HPDE6-E6E7 (cell line): ENCODE measurements around the gene MSL3B.

Experiments
- DNase-seq: peaks from one replicate; pipeline ENCODE4 v3.0.0; 2011; ENCODE audit warnings: missing footprints; ENCODE audit errors: extremely low spot score

The MSL3B gene

DNA sequence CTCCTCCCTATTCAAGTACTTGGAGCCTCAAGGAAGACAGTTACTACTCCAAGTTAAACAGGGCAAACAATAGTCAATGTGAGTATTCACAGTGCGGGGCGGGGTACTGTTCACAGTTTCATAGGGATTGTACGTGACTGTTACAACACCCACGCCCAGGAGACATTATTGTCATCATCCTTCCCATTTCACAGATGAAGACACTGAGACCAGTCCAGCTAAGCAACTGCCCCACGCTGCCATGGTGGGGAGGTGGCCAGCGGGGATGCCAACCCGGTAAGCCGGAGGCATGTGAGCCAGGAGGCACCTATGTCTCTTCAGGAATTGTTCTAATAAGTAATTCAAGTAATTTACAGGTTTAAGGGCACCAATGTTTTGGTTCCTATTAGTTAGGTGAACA is 14.8 kb downstream of the MSL3B start:
- DNase-seq, result no peak

DNA sequence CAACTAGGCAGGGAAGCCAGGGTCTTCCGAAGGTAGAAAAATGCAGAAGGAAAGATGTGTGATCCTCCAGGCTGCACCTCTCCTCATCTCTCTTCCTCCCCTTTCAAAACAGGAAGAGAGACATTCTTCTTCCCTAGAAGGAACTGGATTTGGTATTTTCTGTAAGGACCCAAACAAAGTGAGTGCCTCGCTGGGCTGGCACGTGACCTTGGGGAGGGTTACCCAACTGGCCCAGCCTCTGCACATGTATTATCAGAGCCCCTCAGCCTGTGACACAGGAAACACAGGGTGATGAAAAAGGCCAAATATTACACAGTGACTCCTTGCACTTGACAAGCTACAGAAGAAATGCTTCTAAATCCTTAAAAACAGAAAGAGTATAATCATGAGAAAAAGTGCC is 16.1 kb downstream of the MSL3B start:
- DNase-seq, result no peak

DNA sequence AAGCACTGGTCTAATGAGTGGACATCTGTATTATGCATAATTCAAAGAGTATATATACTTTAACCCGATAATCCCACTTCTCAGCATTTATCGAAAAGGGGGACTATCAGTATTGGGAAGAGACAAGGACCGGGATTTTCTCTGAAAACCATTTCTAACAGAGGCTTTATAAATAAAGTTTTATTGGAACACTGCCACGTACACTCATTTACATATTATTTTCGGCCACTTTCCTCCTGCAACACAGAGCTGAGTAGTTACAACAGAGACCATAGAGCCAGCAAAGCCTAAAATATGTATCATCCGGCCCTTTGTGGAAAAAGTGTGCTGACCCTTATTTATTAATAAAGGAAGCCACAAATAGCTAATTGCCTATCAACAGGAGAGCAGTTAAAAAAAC is 17.0 kb downstream of the MSL3B start:
- DNase-seq, result no peak

DNA sequence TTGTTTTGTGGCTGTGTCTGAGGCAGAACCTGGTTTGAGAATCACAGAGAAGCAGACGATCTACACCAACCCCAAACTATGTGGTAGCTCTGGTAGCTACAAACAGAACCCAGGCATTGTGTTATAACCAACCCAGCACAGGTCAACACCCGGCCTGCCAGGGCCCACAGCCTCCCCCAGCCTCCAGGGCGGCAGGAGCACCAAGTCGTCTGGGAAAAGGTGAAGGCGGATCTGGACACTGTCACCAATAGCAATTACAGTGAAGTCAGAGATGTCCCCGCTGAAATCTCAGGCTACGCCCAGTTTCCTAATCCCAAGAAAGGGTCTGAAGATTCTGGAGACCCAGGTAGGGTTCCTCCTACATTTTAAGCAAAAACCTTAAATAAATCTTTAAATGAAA is 17.4 kb downstream of the MSL3B start:
- DNase-seq, result no peak

DNA sequence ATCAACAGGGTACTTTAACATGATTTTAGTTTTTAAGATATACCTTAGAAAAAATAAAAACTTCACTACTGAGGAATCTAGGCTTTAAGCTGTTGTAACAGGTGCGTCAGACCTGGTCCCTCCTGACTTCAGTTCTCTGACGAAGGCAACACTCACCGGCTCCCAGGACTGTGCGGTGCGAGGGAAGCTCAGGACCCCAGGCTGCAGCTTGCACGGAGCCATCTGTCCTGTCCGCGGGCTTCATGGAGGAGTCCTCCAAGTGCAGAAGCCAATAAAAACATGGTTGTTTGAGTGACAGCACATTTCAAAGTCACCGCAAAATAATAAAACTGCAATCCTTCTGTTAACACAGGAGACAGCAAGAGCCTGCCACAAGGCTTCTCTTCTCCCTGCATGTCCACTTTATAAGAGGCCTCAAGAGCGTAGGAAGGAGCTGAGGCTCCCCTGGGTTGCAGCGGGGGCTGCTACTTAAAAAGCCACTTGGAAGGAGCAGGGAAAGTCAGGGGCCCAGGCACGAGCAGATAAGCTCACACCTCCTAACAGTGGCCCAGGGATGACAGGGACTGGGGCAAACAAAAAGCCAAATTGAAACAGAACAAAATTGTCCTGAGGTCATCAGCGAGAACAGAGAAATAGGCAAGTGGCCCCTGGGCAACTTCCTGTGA is 18.4 kb downstream of the MSL3B start:
- no peak for DNase-seq

DNA sequence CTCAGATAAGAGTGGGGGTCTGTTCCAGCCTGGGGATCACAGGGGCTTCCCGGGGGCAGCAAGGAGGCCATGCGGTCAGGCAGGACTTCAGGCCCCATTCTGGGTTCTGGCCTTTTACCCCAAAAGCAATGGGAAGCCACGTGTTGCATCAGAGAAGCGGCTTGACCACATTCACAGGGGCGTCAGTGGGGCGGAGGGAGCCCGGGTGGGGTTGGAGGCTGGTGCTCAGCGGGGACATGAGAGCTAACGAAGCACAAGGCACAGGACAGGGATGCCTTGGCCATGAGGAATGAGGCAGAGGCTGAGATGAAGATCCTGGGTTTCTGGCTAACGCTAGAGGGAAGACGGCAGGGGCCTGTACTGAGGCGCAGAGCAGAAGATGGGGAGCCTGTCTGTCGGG is 19.9 kb downstream of the MSL3B start:
- no peak for DNase-seq

DNA sequence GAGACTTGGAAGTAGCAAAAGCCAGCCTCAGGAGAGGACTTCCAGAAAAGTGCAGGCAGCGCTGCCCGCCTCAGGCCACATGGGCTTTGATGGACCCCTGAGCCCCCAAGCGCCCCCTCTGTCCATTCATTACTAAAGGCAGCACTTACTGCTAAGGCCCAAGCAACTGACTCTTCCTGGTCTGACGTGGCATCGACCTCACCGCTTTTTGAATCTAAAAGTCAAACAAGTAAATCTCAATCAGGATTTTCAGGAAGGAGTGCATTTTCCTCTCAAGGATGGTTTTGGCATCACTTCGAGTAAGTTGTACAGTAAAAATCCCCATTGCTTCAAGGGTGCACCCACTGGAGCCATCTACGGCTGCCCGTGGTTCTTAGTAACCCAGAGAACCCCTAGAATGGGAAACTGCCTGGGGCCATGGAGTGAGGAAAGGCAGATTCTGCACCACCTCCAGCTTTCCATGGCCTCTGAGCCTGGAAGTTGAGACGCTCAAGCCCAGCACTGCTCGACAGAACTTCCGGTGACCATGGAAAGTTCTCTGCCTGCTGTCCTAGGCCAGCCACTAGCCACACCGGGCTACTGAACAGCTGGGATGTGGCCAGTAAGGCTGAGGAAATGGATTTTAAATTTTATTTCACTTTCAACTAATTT is 20.8 kb downstream of the MSL3B start:
- DNase-seq, result no peak

DNA sequence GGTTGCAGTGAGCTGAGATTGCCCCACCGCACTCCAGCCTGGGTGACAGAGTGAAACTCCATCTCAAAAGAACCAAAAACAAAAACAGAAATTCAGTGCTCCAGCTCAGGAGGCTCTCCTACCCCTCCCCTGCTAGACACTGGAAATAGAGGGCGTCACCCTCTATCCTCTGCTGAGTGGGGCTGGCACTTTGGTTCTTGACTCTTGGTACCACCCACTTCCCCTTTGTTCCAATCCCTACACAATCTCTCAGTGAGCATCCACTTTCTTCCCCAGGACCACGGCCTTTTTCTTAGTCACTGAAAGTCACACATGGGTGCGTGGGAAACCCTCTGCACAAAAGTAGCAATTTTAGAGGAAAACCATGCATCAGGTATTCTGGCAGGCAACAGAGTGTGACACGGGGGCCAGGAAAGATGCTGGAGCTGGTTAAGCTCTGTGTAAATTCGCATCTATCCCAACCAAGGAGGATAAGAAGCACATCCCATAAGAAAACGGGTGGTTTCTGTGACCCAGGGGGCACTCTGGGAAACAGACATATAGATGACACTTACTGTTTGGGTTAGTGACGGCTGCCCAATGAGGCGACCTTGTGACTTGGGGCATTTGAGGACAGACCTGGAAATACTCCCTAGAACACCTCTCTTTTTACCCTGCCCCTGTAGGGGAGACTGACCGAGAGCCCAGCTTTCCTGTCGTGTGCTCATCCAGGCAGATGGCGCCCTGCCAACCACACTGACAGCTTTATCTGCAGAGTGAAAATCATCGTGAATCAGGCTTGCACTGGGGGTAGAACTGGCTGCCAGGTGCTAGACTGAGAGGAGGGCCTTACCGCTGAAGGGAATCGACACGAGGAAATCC is 21.6 kb downstream of the MSL3B start:
- no peak for DNase-seq

DNA sequence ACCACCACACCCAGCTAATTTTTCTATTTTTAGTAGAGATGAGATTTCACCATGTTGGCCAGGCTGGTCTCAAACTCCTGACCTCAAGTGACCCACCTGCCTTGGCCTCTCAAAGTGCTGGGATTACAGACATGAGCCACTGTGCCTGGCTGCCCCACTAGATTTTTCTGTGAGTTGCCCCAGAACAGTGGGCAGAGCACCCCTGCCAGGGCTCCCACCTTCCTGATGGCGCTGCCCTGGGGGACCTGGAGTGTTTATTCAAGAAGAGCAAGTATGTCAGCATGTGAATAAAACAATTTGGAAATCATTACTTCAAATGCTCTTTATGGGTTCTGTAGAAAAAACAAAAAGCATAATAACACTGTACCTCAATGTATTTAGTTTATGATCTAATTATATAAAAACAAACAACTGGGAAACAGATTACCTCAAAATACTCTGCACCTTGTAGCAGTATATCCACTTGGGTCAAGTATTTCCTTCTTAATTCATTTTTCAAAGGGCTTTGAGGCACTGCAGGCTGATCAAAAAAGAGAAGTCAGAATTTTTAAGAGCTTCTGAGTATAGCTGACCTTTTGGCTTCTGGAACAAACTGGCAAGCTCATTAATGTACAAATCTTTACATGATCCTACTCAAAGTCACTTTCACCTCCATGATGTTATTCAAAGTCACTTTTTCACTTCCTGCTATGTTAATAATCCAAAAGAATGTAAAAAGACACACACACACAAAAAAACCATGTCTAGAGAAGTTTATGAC is 22.7 kb downstream of the MSL3B start:
- no peak for DNase-seq

DNA sequence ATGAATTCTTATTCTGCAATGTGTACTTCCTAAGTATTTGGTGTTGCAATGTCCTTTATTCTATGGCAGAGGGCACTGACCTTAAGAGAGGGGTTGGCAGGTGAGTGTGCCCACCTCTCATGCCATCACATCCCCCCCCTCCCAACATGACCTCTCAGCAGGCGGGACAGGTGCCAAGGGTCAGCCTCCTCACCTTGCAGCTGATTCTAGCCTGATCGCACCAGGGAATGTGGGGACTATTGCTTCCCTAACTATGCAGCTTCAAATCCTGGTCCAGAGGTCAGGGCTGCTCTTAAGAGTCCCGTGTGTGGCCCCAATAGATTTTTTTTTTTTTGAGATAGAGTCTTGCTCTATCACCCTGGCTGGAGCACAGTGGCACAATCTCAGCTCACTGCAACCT is 23.4 kb downstream of the MSL3B start:
- DNase-seq, result no peak

DNA sequence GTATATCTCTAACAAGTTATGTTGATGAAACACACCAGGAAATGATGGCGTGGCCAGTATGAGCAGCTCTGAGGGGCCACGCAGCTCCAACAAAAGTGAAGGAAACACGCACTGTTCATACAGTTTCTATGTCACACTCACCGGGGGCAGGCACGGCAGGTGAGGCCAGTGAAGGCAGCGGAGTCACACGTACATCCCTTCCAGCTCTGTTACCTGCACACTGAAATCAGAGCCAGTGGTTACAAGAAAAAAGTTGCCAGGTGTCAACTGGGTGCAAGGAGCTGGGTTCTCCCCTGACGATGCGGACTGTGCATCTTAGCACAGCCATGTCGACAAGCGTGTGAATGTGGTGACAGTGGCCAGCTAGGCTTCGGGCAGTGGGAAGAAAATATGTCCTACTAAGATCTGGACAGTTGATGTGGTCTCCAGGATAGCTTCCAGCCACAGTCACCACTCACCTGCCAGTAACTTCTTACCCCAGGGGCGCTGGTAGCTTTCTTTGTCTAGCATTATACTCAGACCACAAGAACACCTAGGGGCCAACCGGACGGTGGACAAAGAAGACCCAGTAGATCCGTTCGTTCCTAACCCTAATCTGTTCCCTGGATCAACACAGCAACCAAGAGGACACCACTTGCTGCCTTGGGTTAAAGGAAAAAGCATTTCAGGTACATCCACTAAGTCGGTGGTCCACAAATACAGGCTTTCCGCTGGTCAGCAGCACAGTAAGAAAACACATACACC is 23.9 kb downstream of the MSL3B start:
- DNase-seq, result no peak

DNA sequence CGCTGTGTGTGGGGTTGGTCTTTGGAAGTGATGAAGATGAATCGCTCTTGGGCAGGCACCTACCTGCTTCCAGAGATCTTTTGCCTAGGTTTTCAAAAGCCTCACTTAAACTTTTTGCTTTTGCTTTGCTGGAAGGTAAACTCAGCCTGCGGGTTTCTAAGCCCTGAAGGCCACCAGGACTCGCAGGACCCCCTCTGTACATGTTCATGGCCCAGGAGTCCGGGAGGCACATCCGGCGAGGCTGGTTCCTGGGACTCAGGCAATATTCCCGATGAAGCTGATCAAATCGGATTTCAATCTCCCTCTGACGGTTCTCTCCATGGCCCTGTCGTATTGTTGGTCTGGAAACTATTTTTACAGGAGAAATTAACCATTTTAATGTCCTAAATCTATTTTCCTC is 27.0 kb downstream of the MSL3B start:
- DNase-seq, result no peak

DNA sequence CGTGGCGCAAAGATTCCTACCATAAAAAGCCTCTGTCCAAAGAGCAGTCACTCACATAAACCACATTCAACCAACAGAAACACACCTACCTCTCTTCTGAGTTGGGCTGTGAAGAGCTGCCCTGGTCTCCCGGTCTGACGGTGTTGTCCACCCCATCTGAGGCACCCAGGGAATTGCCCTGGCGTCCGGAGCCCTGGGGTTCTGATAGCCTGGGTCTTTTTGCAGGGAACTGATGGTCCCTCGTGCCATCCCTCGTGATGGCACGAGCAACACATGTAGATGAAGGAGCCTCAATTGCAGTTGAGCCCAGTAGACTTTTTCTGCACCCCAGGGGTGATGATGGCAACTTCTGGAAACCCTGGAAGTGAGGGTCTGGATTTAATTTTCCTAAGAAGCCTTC is 27.7 kb downstream of the MSL3B start:
- no peak for DNase-seq

DNA sequence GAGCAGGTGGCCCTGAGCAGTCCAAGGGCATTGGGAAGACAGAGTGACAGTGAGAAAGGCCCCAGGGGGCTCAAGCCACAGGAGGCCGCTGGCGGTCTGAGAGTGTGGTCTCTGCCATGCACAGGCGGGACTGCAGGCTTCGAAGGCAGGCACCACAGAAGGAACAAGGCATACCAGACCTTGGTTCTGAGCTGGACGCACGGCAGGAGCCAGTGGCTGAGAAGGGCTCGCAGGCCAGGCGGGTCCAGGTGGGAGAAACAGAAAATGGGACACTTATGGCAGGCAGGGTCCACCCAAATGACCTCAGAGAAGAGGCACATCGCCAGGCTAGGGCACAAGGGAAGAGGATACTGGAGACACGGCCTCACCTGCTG is 28.8 kb downstream of the MSL3B start:
- no peak for DNase-seq

DNA sequence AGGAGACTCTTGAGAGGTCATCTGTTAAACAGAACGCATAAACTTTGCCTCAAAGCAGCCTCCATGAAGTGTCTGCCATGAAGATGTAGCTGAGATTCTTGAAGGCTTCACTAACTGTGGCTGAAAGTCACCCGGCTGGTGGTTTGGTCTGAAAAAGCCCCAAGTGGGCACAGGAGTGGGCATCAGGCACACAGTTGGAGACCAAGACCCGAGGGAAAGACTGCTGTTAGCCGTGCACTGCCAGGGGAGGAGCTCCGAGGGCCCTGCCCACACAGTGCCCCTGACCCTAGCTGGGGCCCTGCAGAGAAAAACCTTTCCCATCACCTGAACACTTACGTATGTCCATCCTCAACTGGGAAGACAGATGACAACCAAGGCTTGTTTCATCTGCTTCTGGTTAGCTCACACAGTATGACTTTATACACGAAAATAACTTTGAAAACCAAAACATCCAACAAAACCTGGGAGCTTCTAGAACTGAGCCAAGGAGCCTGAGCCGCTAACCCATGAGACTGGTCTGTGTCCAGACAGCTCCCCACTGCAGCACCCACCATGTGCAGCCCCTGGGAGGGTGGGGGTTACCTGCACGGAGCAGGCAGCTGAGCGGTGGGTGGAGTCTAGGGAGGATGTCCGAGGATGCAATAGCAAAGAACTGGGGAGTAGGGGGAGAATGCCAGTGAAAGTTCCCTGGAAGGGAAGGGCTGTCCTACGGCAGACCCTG is 29.3 kb downstream of the MSL3B start:
- no peak for DNase-seq

DNA sequence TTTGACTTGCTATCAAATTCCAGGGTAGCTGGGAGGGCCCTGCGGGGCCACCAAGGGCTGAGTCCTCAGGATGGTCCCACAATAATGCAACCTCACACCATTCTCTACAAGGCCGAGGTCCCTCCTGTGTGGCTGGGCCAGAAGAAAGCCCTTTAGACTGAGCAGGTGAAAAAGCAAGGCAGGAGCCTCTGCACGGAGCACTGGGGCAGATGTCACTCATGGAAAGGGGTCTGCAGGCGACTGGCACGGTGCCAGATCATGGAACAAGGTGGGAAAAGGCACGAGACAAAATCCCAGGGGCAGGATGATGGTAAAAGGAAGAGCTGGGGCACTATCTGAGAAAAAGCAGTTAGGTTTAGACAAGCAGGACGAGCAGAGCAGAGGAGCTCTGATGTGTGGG is 29.9 kb downstream of the MSL3B start:
- DNase-seq, result no peak

DNA sequence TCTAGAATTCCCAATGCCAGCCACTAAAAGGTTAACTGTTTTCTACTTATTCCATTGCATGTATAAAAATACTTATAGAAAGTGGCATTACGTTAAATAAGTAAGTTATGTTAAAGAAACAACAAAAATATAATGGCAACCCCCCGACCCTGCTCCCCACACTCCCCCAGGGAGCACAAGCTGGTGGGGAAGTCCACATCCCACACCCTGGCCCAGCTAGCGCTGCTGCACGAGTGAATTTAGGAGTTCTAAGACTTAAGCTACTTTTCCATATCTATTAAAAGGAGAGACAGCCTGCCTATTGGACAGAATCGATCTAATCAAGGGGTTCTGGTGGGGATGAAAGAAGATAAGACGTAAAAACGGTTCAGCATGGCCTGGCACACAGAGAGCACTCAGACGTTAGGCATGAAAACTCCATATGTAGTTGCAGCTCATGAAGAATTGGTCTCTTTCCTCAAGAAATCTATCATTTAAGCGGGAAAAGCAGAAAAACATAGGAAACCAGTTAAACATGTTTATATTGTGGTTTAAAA is 30.4 kb downstream of the MSL3B start:
- DNase-seq, result no peak

DNA sequence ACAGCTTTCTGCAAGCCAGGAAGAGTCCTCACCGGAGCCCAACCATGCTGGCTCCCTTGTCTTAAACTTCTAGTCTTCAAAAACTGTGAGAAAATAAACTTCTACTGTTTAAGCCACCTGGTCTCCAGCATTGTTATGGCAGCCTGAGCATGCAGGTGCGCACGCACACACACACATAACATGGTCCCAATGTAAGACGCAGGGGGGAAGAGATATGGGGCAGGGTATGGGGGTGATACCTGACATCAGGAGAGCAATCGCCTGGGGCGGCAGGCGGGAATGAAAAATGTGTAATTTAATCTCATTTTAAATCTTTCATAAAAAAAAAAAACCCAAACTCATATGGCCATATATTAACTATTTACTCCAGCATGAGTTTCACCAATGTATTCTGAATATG is 31.8 kb downstream of the MSL3B start:
- DNase-seq, result no peak

DNA sequence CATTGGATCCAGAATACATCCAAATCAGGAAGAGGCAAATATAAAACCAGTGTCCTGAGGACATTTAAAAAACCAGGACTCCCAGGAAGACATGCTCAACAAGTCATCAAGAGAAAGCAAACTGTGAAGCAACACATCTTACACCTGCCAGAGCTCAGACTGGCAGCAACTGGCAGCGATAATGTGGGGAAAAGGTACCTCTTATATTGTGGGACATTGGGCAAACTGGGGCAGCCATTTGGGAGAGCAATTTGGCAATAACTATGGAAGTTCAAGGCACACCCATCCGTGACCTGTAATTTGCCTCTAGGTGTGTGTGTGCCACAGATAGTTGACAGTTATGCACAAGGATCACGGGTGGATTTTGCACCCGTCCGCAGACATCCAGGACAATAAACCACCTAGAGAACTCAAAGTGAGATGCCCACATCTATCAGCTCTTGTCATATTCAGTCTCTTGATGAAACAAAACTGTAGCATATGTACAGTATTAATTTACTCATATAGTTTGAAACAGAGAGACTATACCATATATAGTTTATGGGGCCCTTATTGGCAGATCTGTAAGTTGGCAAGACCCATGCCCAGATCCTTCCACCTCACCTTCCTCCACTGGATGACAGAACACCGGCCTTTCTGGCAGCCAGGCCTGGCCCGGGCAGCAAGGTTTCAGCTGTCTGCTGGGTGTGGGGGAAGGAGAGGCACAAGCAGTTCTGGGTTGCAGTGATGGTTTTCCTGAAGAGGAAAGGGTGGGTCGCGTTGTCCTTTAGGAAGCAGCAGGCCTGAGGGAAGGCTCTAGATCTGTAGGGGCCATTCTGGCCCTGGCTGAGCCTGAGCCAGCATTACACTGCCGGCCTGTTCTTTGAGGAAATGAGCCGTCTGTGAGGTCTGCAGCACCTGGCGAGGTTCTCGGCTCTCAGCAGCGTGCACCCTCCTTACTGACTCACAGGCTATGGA is 32.7 kb downstream of the MSL3B start:
- no peak for DNase-seq
